Nephron progenitor cell (in vitro differentiated cells): ENCODE data around the gene CD55.

Source experiments
- DNase-seq: peaks from one replicate; pipeline ENCODE4 v3.0.0; 2021
- H3K27ac Mint-ChIP-seq: 2 replicates; pipeline ENCODE4 v1.8.0; 2021; ENCODE audit warnings: mild to moderate bottlenecking, moderate library complexity, mixed read lengths
- H3K27me3 Mint-ChIP-seq: 2 replicates; pipeline ENCODE4 v1.8.0; 2021; ENCODE audit warnings: mild to moderate bottlenecking, low read depth, mixed read lengths; ENCODE audit not compliant: poor library complexity
- H3K36me3 Mint-ChIP-seq: 2 replicates; pipeline ENCODE4 v1.8.0; 2021; ENCODE audit warnings: low read depth, mixed read lengths
- H3K4me1 Mint-ChIP-seq: 2 replicates; pipeline ENCODE4 v1.8.0; 2021; ENCODE audit warnings: mixed read lengths
- H3K4me3 Mint-ChIP-seq: 2 replicates; pipeline ENCODE4 v1.8.0; 2021; ENCODE audit warnings: mild to moderate bottlenecking, moderate library complexity, mixed read lengths
- H3K9me3 Mint-ChIP-seq: 2 replicates; pipeline ENCODE4 v1.8.0; 2021; ENCODE audit warnings: mild to moderate bottlenecking, moderate library complexity, mixed read lengths
- TF ChIP-seq, protein P1 (sequence below): fragments of 200-600 bp; sonication (generic); IDR thresholded peaks from 2 replicates; pipeline ENCODE4 v1.5.0; 2021; ENCODE audit warnings: antibody characterized with exemption

The CD55 gene

DNA sequence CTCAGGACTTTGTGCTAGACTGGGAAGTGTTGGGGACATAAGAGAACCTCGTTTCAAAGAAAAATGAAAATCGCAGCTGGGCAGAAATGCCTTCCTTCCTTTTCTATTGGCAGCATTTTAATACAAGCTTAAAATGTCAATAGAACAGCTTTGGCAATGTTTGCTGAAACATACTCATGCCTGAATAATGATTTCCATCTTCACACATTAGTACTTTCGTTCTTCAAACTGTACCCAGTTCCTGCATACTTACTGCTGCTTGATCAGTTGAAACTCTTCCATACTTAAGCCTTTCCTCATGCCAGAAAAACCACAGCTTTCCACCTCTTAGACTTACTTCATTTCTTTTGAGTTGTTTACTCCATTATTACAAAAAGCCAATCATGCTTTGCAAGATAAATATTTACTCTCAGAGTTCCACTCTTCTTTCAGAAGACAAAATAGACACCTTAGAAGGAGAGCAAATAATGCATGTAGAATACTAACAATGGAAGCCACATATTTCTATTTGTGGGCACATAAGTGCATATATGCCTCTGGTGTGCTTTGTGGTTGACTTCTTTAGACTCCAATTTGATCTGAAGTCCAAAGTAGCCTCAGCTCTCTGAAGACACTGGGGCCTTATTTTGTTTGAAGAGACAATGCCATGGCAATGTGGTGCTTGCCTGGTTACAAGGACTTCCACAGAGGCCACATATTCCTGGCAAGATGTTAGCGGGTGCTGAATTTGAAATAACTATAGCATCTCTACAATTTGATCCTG lies 22.7 kb upstream of the CD55 start:
- TF ChIP-seq, protein P1, sequence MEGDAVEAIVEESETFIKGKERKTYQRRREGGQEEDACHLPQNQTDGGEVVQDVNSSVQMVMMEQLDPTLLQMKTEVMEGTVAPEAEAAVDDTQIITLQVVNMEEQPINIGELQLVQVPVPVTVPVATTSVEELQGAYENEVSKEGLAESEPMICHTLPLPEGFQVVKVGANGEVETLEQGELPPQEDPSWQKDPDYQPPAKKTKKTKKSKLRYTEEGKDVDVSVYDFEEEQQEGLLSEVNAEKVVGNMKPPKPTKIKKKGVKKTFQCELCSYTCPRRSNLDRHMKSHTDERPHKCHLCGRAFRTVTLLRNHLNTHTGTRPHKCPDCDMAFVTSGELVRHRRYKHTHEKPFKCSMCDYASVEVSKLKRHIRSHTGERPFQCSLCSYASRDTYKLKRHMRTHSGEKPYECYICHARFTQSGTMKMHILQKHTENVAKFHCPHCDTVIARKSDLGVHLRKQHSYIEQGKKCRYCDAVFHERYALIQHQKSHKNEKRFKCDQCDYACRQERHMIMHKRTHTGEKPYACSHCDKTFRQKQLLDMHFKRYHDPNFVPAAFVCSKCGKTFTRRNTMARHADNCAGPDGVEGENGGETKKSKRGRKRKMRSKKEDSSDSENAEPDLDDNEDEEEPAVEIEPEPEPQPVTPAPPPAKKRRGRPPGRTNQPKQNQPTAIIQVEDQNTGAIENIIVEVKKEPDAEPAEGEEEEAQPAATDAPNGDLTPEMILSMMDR, result no peak
- no peak overlapping the region for H3K27ac Mint-ChIP-seq
- H3K36me3 Mint-ChIP-seq, result no peaks in the 10 kb centered on the region
- H3K4me3 Mint-ChIP-seq, result no peak overlapping the region
- H3K9me3 Mint-ChIP-seq, result peaks cover 3% of the 10 kb centered on the region
- no peak for DNase-seq
- no peaks in the 10 kb centered on the region for H3K4me1 Mint-ChIP-seq
- H3K27me3 Mint-ChIP-seq, result peaks cover 8% of the 10 kb centered on the region

DNA sequence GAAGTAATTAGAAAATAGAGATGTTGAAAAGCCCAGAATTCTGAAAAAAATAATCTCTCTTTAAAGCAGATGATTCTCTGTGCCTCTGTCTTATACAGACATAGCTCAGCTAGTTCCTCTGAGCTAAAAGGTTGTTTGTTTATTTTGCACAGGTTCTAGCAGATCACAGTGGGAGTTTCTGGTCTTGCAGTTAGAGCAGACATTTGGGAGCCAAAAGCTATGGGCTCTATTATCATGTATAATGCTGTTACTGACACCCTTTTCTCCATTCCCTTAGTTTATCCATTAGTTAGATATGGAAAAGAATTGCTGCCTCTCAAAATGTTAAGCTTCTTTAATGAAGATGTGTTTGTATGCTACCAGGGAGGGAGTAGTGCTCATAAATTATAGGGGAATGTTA lies 20.5 kb upstream of the CD55 start:
- peaks cover 8% of the 10 kb centered on the region for H3K27me3 Mint-ChIP-seq
- TF ChIP-seq, protein P1, result no peak
- no peak overlapping the region for H3K27ac Mint-ChIP-seq
- no peak overlapping the region for H3K4me3 Mint-ChIP-seq
- peaks cover 3% of the 10 kb centered on the region for H3K9me3 Mint-ChIP-seq
- H3K4me1 Mint-ChIP-seq, result no peaks in the 10 kb centered on the region
- no peaks in the 10 kb centered on the region for H3K36me3 Mint-ChIP-seq
- DNase-seq, result no peak

DNA sequence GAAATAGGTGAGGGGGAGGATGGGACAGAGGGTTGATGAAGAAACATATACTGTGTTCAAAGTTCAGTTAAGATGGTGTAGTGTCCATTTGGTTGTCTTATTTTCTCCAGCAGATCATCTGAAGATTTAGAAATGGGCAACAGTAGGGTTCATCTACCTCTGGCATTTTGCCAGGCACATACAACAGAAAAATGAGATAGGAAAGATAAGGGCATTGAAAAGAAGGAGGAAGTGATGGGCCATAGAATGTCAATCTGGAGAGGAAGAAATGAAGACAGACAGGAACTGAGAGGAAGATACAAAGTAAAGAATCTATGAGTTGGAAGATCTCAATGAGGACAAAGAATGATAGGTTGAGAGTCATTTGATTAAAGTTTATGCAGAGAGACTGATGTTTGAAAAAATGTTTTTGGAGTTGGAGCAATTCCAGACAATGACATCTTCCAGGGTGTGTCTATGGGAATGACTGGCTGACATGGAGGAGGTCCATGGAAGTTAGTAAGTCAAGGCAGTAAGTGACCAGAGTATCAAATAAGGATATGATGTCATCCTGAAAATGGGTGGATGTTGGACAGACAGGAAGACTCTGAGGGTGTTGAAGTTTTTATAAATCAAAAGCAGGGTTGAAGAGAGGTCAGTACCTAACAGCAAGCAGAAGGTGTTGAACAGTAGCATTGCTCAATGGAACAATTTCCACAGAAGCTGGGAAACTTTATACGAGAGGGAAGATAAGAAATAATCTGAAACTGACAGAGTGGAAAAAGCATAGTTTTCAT lies 18.7 kb upstream of the CD55 start:
- no peak for DNase-seq
- H3K27me3 Mint-ChIP-seq, result peaks cover 4% of the 10 kb centered on the region
- no peak overlapping the region for H3K4me3 Mint-ChIP-seq
- TF ChIP-seq, protein P1, result no peak
- no peaks in the 10 kb centered on the region for H3K36me3 Mint-ChIP-seq
- H3K4me1 Mint-ChIP-seq, result no peaks in the 10 kb centered on the region
- H3K9me3 Mint-ChIP-seq, result peaks cover 3% of the 10 kb centered on the region
- no peak overlapping the region for H3K27ac Mint-ChIP-seq

DNA sequence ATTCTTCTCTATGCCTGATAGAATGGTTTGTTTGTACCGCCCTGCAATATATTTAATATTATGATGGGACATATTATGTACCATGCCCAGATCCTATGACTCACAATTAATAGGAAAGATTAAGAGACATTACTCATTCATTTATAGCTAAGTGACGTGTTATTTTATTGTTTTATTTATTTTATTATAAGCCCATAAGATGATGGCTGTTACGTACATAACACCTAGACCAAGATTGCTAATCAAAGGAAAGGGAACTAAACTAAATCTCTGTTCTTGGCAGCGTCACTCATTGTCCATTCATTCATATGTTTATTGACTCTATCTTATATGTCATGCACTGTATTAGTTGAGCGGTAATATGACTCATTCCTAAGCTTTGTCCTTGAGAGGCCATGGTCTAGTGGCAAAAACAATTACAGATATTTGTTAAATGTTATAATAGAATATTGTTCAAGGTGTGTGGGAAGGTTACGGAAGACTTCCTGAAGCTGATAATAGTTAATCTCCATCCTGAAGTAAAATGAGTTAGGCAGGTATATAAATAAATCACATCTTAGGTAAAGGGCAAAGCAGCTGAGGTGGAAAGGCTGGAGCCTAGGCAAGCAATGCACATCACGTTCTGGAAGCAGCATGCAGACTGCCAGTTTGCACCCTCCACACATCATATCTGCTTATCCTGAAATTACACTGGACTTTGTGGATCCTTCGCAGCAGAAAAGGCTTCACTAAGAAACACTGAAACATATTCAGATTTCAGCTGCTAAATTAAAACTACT lies 16.6 kb upstream of the CD55 start:
- peaks cover 3% of the 10 kb centered on the region for H3K9me3 Mint-ChIP-seq
- no peak for DNase-seq
- H3K4me3 Mint-ChIP-seq, result no peak overlapping the region
- no peak overlapping the region for H3K27ac Mint-ChIP-seq
- peaks cover 3% of the 10 kb centered on the region for H3K27me3 Mint-ChIP-seq
- no peaks in the 10 kb centered on the region for H3K4me1 Mint-ChIP-seq
- TF ChIP-seq, protein P1, result no peak
- no peaks in the 10 kb centered on the region for H3K36me3 Mint-ChIP-seq

DNA sequence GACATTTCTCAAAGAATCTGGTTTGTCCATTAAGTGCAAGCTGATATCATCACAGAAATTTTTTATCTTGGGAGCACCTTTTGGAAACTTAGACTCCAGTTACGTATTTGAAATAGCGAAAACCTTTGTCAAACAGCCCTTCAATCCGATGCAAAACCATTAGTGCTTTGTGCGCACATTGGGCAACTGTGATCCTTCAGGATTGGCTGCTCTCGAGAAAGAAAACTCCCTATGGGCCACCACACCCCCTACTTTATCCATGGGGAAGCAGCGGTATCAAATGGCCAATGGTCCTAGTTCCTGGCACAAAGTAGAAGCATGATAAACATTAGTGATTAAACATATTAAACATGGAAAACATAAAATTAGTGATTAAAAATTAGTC lies 16.0 kb upstream of the CD55 start:
- Mint-ChIP-seq H3K27me3 (peaks cover 3% of the 10 kb centered on the region), H3K27ac (no peak overlapping the region), H3K4me3 (no peak overlapping the region), H3K36me3 (no peaks in the 10 kb centered on the region), H3K9me3 (peaks cover 3% of the 10 kb centered on the region), H3K4me1 (no peaks in the 10 kb centered on the region)
- TF ChIP-seq, protein P1, result no peak
- no peak for DNase-seq
